HL-60/S4 (cell line): ENCODE results near the gene PYGO1.
"Not testable (repeated sequence)": the region's sequence is repeated elsewhere in the genome, so short reads cannot be mapped to it uniquely, and the experiment has no call there.

Experiments
- in situ Hi-C: fragments of 300-500 bp; cut with MboI; formaldehyde crosslinking; loops from 2 replicates; pipeline ENCODE4 v1.14.3; 2022; ENCODE audit warnings: low sequenced_read_pairs

Gene PYGO1

GRCh38 chr15:55513152-55513551 lies 75.0 kb downstream of the PYGO1 start:
- in situ Hi-C loops = no loop called here

DNA sequence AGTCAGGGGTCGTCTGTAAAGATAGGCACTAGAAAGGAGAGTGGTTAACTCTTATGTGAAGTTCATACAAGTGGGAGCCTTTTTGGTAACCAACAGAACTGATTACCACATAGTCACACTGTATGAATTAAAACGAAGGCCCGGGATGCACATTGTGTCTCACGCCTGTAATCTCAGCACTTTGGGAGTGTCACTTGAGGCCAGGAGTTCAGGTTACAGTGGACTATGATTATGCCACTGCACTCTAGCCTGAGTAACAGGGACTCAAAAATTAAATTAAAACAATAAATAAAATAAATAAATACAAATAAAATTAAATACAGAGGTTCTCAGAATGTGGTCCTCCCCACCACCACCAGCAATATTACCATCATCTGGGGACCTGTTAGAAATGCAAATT lies 80.6 kb downstream of the PYGO1 start:
- in situ Hi-C loops = no loop called here

- in situ Hi-C loops = not testable (repeated sequence)
These were observed 82.7 kb downstream of the PYGO1 start for GRCh38 chr15:55505407-55505806.

DNA sequence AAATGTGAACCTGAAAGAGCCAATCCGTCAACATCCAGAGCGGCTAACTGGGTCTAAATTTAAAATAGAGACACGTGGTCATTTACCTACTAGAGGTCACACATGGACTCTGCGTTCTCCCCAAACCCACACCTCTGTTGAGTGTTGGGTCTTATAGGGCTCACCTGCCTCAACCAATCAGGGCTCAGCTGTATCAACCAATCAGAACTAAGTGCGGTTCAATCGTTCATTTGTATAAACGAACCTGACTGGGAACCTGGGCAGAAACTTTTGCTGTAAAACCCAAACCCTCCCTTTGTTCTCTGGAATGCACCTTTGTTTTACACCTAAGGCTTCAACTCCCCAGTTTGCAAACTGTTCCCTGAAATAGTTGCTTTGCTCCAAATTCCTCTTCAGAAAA lies 89.0 kb downstream of the PYGO1 start:
- in situ Hi-C loops = no loop called here

- in situ Hi-C loops = not testable (repeated sequence)
These were observed 89.8 kb downstream of the PYGO1 start for GRCh38 chr15:55498109-55498938.

- in situ Hi-C loops = no loop called here
These were observed 91.4 kb downstream of the PYGO1 start for GRCh38 chr15:55496716-55497115.

GRCh38 chr15:55494931-55495330 lies 93.2 kb downstream of the PYGO1 start:
- in situ Hi-C loops = no loop called here

DNA sequence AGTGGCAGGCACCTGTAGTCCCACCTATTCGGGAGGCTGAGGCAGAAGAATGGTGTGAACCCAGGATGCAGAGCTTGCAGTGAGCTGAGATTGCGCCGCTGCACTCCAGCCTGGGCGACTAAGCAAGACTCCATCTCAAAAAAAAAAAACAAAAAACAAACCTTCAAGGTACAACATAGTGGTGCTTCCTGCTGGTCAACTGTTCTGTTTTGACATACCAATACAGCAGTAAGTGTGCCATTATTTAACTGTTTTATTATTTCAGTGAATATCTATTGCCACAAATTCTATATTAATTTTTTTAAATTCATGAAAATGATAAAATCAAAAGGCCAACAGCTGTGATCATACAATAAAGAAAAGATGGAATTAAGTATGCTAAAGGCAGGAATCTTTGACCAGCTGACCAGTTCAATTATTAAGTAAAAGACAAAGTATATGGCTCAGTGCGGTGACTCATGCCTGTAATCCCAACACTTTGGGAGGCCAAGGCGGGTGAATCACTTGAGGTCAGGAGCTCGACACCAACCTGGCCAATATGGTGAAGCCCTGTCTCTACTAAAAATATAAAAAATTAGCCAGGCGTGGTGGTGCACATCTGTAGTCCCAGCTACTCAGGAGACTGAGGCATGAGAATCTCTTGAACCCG lies 99.1 kb downstream of the PYGO1 start:
- in situ Hi-C loops = not testable (repeated sequence)
